Muscle layer of duodenum (tissue), 2 donors: Measurements from ENCODE around the gene H19.

Experiments used
- H3K27ac ChIP-seq: one replicate; pipeline ENCODE4 v1.7.0; 2013; ENCODE audit warnings: mild to moderate bottlenecking, low read length
- H3K27me3 ChIP-seq: one replicate; pipeline ENCODE4 v1.7.0; 2013; ENCODE audit warnings: low read depth, mild to moderate bottlenecking, control low read depth, low read length
- H3K36me3 ChIP-seq, 2 donors: one replicate each; pipeline ENCODE4 v1.7.0; 2013; ENCODE audit warnings: low read length in 2 of 2, control low read depth in 1 of 2, mild to moderate bottlenecking in 1 of 2; ENCODE audit not compliant: insufficient read depth in 2 of 2, control insufficient read depth in 1 of 2
- H3K4me1 ChIP-seq, 2 donors: one replicate each; pipeline ENCODE4 v1.7.0; 2013; ENCODE audit warnings: low read length in 2 of 2, mild to moderate bottlenecking in 2 of 2, control low read depth in 1 of 2, moderate library complexity in 1 of 2; ENCODE audit not compliant: insufficient read depth in 2 of 2, control insufficient read depth in 1 of 2
- H3K4me3 ChIP-seq, 2 donors: one replicate each; pipeline ENCODE4 v1.7.0; 2013; ENCODE audit warnings: low read length in 2 of 2, low read depth in 1 of 2, mild to moderate bottlenecking in 1 of 2
- H3K9me3 ChIP-seq, 2 donors: one replicate each; pipeline ENCODE4 v1.7.0; 2013; ENCODE audit warnings: low read length in 2 of 2, control low read depth in 1 of 2, mild to moderate bottlenecking in 1 of 2; ENCODE audit not compliant: control insufficient read depth in 1 of 2
- donor health status: healthy.

H19 gene

DNA sequence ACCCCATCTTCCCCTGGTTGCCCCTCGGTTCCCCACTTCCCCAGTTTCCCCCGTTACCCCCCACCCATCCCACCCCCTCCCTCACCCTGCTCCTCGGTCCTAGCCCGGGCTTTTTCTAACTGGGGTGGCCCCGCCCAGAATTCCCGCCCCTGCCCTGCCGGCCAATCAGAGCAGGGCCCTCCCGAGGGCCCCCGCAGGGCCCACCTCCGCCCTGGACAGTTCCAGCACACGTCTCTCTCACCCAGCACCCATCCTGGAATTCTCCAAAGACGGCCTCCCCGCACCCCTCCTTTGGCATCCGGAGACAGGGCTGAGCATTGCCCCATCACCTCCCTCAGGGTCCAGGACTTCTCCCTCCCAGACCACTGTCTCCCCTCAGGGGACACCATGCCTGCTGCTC, at the start of gene H19:
Gene H19 (minus strand): TSS at position 88 of the 400 bp plus-strand sequence.
- Histone ChIP-seq H3K9me3 (no peaks in the 10 kb centered on the region), H3K4me3 (no peak within 1 kb of the TSS), H3K27me3 (no peaks in the 10 kb centered on the region), H3K4me1 (no peaks in the 10 kb centered on the region), H3K36me3 (no peaks in the 10 kb centered on the region), H3K27ac (no peak within 1 kb of the TSS)

DNA sequence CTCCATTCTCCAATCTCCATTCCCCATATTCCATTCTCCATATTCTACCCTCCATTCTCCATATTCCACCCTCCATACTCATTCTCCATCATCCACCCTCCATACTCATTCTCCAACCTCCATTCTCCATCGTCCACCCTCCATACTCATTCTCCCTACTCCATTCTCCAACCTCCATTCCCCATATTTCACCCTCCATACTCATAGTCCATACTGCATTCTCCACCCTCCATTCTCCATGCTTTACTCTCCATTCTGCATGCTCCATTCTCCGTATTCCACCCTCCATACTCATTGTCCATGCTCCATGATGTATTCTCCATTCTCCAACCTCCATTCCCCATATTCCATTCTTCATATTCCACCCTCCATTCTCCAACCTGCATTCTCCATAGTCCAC, 44.3 kb upstream of the H19 start:
- Histone ChIP-seq H3K9me3 (no peaks in the 10 kb centered on the region), H3K4me1 (no peaks in the 10 kb centered on the region), H3K36me3 (no peaks in the 10 kb centered on the region), H3K4me3 (no peak overlapping the region), H3K27ac (no peak overlapping the region), H3K27me3 (no peaks in the 10 kb centered on the region)

DNA sequence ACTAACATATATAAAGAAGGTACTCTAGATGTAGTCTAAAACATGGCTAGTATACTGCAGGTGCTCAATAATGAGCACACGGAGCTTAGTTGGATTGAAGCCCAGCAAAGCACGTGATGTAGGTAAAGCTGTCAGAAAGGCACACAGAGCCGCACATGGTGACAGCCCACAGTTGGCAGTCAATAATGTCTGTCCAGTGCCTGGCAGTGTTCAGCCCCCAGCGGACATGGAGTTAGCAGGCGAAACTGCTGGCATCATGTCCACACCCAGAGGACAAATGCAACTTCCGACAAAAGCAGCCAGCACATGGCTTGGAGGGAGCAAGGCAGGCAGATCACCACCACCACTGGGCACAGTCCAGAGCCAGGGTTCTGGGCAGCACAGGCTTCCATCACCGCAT, 43.5 kb upstream of the H19 start:
- Histone ChIP-seq H3K4me1 (no peaks in the 10 kb centered on the region), H3K9me3 (no peaks in the 10 kb centered on the region), H3K27ac (no peak overlapping the region), H3K27me3 (no peaks in the 10 kb centered on the region), H3K4me3 (no peak overlapping the region), H3K36me3 (no peaks in the 10 kb centered on the region)

DNA sequence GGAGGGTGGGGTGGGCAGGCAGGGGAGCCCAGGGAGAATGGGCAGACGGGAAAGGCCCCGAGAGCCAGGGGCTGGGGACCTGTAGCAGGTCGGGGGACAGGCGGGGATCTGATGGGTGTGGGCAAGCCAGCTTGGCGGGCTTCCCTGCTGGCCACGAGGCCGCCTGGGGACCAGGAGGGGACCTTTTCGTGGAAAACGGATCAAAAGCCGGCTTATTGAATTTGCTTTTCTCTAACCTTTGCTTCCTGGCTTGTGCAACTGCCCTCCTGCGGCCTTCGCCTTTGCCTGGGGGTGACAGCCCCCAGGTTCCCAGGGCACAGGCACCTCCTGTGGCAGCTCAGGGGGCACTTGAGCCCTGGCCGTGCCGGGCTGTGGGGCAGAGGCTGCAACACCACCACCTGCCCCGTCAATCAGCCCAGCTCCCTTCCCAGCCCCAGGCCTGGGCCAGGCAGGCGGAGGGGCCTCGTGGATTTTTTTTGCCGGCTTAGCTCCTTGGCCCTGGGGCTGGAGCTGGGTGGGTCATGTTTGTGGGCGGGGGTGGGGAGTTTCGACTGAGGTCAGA, 41.6 kb upstream of the H19 start:
- H3K27ac ChIP-seq = no peak overlapping the region
- H3K36me3 ChIP-seq = no peaks in the 10 kb centered on the region
- no peaks in the 10 kb centered on the region for H3K4me1 ChIP-seq
- H3K4me3 ChIP-seq = no peak overlapping the region
- no peaks in the 10 kb centered on the region for H3K27me3 ChIP-seq
- H3K9me3 ChIP-seq = no peaks in the 10 kb centered on the region

DNA sequence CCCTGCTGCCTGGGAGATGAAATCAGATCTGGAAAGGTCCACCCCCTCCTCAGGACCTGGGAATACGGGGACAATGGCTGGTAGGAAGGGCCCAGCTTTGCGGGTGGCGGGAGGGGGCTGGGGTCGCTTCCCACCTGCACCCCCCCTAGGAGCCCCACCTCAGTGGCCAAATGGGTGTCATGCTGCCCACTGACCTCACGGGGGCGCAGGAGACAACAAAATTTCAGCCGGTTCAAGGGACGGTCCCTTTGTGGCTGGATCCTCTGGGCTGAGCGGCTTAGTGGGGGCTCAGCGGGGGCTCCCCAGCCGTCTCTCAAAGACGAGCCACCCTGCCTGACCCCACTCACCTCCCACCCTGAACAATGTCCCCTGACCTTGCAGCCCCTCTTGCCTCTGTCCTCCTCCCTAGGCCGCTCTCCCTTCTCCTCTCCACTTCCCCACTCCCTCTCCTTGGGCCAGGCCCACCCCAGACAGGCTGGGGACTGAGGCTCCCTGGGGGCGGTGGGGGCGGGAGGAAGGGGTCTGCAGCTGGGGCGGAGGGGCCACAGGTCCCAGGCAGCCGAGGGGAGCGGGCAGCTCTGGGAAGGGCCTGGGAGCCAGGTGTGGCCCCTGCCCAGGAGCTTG, 39.3 kb upstream of the H19 start:
- H3K9me3 ChIP-seq = no peaks in the 10 kb centered on the region
- no peaks in the 10 kb centered on the region for H3K27me3 ChIP-seq
- H3K4me3 ChIP-seq = no peak overlapping the region
- H3K27ac ChIP-seq = no peak overlapping the region
- no peaks in the 10 kb centered on the region for H3K4me1 ChIP-seq
- H3K36me3 ChIP-seq = no peaks in the 10 kb centered on the region

GRCh38 chr11:2035382-2035781, 37.7 kb upstream of the H19 start:
- H3K27ac ChIP-seq = no peak overlapping the region
- H3K4me3 ChIP-seq = no peak overlapping the region

GRCh38 chr11:2031058-2031457, 33.4 kb upstream of the H19 start:
- Histone ChIP-seq H3K4me1 (no peaks in the 10 kb centered on the region), H3K27me3 (no peaks in the 10 kb centered on the region), H3K36me3 (no peaks in the 10 kb centered on the region), H3K9me3 (no peaks in the 10 kb centered on the region), H3K4me3 (no peak overlapping the region), H3K27ac (no peak overlapping the region)

More at GRCh38 chr11:2035382-2035781, 37.7 kb upstream of the H19 start:
- H3K27me3 ChIP-seq = no peaks in the 10 kb centered on the region
- H3K4me1 ChIP-seq = no peaks in the 10 kb centered on the region
- H3K36me3 ChIP-seq = no peaks in the 10 kb centered on the region
- no peaks in the 10 kb centered on the region for H3K9me3 ChIP-seq

DNA sequence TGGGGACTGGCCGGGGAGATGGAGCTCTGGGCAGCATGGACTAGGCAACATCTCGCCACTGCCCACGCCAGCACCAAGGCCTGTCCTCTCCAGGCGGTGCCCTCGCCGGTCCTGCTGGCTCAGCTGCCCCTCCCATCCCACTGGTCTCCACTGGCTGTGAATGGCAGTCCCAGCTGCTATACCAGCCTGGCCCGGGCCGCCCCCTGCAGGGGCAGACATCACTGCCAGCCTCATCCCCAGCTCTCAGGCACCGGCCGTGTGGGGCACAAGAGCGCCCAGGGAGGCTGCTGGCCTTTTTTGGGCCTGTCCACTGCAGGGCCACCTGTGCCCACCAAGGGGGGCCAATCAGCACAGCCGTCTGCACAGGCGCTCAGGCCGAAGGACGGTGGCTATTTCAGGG, 30.1 kb upstream of the H19 start:
- Histone ChIP-seq H3K4me3 (no peak overlapping the region), H3K27ac (no peak overlapping the region), H3K27me3 (no peaks in the 10 kb centered on the region), H3K4me1 (no peaks in the 10 kb centered on the region), H3K9me3 (no peaks in the 10 kb centered on the region), H3K36me3 (no peaks in the 10 kb centered on the region)

DNA sequence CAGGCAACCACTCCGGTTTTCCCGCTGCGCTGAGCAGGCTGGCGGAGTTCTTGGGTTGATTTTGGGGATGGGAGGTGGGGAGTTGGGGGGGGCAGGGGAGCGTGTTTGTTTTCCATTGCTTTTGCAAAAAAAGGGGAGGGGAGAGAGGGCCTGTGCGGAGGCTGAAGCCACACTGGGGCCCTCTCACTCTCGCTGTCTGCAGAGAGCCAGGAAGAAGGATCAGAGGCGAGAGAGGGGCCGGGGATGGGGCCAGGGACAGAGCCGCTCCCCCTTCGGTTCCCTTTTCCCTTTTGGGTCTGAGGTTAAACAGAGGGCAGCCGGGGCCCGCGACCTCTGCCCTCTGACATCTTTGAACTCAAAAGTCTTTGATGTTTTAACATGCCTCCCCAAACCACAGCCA, 17.4 kb upstream of the H19 start:
- no peaks in the 10 kb centered on the region for H3K4me1 ChIP-seq
- H3K27me3 ChIP-seq = no peaks in the 10 kb centered on the region
- no peaks in the 10 kb centered on the region for H3K9me3 ChIP-seq
- no peak overlapping the region for H3K27ac ChIP-seq
- H3K36me3 ChIP-seq = no peaks in the 10 kb centered on the region
- no peak overlapping the region for H3K4me3 ChIP-seq

- no peaks in the 10 kb centered on the region for H3K36me3 ChIP-seq
- H3K4me3 ChIP-seq = no peak overlapping the region
These were observed 14.8 kb upstream of the H19 start for GRCh38 chr11:2012440-2012839.

DNA sequence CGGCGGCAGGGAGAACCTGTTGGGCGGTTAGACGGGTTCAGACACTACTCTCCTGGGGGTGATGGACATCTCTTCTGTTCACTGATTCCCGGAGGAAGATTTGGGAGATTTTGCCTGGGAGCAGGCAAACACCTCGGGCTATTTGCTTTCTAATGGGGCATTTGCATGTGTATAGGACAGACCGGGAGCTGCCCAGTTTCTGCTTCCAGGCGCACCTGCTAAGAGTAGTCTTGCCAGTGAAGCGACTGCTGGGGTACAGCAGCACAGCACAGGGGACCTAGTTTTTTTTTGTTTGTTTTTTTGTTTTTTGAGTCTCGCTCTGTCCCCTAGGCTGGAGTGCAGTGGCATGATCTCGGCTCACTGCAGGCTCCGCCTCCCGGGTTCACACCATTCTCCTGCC, 6.8 kb upstream of the H19 start:
- no peak overlapping the region for H3K4me3 ChIP-seq
- no peaks in the 10 kb centered on the region for H3K36me3 ChIP-seq
- no peak overlapping the region for H3K27ac ChIP-seq
- H3K4me1 ChIP-seq = no peaks in the 10 kb centered on the region
- H3K27me3 ChIP-seq = no peaks in the 10 kb centered on the region
- no peaks in the 10 kb centered on the region for H3K9me3 ChIP-seq

More at GRCh38 chr11:2012440-2012839, 14.8 kb upstream of the H19 start:
- H3K27me3 ChIP-seq = no peaks in the 10 kb centered on the region
- no peak overlapping the region for H3K27ac ChIP-seq
- no peaks in the 10 kb centered on the region for H3K4me1 ChIP-seq
- no peaks in the 10 kb centered on the region for H3K9me3 ChIP-seq

DNA sequence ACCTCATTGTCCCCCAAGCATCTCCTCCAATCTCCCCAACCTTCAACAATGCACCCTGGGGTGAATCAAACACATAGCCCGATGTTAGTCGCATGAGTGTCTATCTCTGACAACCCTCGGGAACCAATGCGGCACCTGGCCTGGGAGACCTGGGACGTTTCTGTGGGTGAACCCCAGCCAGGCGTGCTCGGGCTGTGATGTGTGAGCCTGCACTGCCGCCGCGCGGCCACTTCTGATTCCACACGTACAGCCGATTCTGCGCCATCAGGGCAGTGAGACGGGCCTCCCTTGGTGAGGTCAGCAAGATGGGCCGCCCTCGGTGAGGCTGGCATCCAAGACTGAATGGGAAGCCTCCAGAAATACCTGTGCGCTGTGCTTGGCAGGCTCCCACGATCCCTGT, 5.2 kb upstream of the H19 start:
- Histone ChIP-seq H3K4me1 (no peaks in the 10 kb centered on the region), H3K27me3 (no peaks in the 10 kb centered on the region), H3K36me3 (no peaks in the 10 kb centered on the region), H3K4me3 (no peak overlapping the region), H3K27ac (no peak overlapping the region), H3K9me3 (no peaks in the 10 kb centered on the region)
